SK-N-MC (cell line): ENCODE measurements around the gene WIZ.
A peak's percentile ranks its signal among the peaks of the same experiment; 100 is the strongest.

Experiments
- DNase-seq: peaks from one replicate; pipeline ENCODE4 v3.0.0-alpha.2; 2011; ENCODE audit warnings: low read depth, low spot score
- H3K27ac ChIP-seq: fragments of 200-600 bp; sonication (generic); 2 replicates; pipeline ENCODE4 v1.5.1; 2016; ENCODE audit warnings: mixed run types
- H3K36me3 ChIP-seq: fragments of 200-600 bp; sonication (generic); 2 replicates; pipeline ENCODE4 v1.6.1; 2017; ENCODE audit warnings: antibody characterized with exemption, low read length, mixed read lengths; ENCODE audit not compliant: insufficient read depth
- H3K4me3 ChIP-seq: fragments of 200-600 bp; sonication (generic); 2 replicates; pipeline ENCODE4 v1.5.1; 2016
- H3K9ac ChIP-seq: fragments of 200-600 bp; sonication (generic); 2 replicates; pipeline ENCODE4 v1.8.0; 2017; ENCODE audit warnings: mixed run types, mixed read lengths; ENCODE audit not compliant: insufficient read length
- H3K9me3 ChIP-seq: fragments of 200-600 bp; sonication (generic); 2 replicates; pipeline ENCODE4 v1.6.1; 2017; ENCODE audit warnings: low read depth, mild to moderate bottlenecking, antibody characterized with exemption, low read length, moderate library complexity, mixed read lengths
- EZH2 ChIP-seq: fragments of 200-600 bp; sonication (generic); IDR thresholded peaks from one replicate; pipeline ENCODE4 v1.6.1; 2017; ENCODE audit warnings: antibody characterized with exemption
- FOXP2 ChIP-seq: optimal IDR thresholded peaks from 2 replicates; pipeline ENCODE3; 2011; ENCODE audit warnings: mild to moderate bottlenecking, moderate library complexity; ENCODE audit not compliant: insufficient read depth; ENCODE audit errors: extremely low read length, control extremely low read depth
- POLR2AphosphoS5 ChIP-seq: IDR thresholded peaks from 2 replicates; pipeline ENCODE4 v1.6.1; 2012; ENCODE audit warnings: mild to moderate bottlenecking, low read depth, low read length, borderline replicate concordance

The WIZ gene

DNA sequence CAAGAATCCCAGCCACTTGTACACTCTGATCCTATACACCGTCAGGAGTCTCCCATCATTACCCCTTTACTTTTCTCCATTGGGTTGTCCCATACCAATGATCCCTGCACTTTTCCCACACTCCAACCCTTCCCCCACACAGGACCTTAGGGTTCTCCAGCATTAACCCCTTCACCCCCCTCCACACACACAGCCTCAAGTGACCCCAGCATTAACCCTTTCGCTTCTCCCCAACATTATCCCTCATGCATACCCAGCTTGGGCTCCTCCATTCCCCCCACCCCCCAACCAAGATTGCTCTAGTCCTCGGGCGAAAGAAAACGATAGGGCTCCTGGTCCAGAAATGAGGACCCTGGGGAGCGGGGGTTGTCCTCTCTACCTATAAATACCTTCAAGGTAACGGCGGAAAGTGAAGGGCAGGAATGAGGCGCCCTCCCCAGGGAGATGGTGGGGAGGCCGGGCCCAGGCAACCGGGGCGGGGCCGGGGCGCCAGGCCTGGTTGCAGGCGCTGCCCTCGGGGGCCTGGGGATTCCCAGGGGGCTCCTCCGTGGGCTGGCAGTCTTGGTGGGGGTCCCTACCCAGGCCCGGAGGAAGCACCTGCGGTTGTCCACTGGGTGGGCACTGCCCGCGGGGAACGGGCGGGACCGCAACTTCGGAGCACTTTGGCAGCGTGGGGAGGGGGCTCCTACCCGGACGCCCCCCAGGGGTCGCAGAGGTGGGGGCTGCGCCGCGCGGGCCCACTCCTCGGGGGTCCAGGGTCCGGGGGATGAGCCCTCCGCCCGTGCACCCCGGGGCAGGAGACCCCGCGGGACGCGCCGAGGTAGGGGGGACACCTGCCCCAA, 757 bp downstream of the WIZ start:
- Histone ChIP-seq H3K9me3 (no peaks in the 10 kb centered on the region), H3K4me3 (peak overlapping the region; percentile 75), H3K9ac (peak overlapping the region; percentile 32), H3K27ac (no peak overlapping the region), H3K36me3 (no peaks in the 10 kb centered on the region)
- no peak for DNase-seq
- no peak for TF ChIP-seq POLR2AphosphoS5
- TF ChIP-seq EZH2 = no peak
- no peak for TF ChIP-seq FOXP2

DNA sequence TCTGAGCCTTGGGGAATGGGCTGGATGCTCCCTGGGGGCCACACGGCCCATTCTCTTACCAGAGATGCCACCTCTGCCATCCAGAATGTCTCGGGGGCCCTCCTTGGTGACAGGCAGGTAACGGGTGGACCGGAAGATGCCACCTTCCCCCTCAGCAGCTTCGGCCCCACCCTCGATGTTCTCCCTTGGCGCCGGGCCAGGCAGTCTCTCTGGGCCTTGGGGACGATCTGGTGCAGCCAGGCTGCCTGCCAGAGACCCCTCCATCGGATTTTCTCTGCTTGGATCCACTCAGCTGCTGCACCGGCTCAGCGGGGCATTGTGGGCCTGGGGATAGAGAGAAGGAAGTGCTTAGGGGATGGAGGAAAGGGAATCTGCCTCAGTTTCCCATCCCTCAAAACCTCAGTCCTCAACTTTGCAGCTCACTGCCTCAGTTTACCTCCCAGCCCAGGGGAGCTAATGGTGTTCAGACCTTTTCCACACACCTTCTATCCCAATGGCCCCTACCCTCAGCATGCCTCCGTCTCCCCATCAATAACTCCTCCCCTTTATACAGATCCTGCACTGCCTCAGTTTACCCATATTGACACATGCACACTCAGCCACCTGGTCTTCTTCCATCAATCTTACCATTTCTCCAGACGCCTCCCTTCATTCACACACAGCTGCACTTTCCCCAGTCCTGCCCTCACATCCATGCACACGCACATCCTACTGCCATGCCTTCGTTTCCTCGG, 1.5 kb downstream of the WIZ start:
- DNase-seq = no peak
- H3K4me3 ChIP-seq = no peak overlapping the region

DNA sequence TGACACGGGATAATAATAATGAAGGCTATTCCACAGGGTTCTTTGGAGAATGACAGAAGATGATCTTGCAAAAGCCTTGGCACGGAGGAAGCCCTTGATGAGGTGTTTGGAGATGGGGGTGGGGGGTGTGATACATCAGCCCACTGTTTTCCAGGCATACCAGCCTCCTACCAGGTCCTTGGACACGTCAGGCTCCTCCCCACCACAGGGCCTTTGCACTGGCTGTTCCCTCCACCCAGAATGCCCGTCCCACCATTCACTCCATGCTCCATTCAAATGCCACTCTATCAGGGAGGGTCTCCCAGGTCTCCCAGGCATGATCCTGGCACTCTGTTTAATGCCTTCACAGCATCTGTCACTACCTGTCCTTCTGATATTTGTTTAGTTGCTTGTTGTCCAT, 2.7 kb downstream of the WIZ start:
- TF ChIP-seq POLR2AphosphoS5 = no peak
- TF ChIP-seq FOXP2 = no peak
- Histone ChIP-seq H3K9me3 (no peaks in the 10 kb centered on the region), H3K36me3 (no peaks in the 10 kb centered on the region), H3K27ac (no peak overlapping the region), H3K9ac (no peak overlapping the region), H3K4me3 (no peak overlapping the region)
- DNase-seq = no peak

More for the DNA sequence above, 1.5 kb downstream of the WIZ start:
- Histone ChIP-seq H3K9me3 (no peaks in the 10 kb centered on the region), H3K36me3 (no peaks in the 10 kb centered on the region), H3K27ac (no peak overlapping the region), H3K9ac (no peak overlapping the region)
- TF ChIP-seq FOXP2 = no peak
- TF ChIP-seq POLR2AphosphoS5 = no peak
- no peak for TF ChIP-seq EZH2

DNA sequence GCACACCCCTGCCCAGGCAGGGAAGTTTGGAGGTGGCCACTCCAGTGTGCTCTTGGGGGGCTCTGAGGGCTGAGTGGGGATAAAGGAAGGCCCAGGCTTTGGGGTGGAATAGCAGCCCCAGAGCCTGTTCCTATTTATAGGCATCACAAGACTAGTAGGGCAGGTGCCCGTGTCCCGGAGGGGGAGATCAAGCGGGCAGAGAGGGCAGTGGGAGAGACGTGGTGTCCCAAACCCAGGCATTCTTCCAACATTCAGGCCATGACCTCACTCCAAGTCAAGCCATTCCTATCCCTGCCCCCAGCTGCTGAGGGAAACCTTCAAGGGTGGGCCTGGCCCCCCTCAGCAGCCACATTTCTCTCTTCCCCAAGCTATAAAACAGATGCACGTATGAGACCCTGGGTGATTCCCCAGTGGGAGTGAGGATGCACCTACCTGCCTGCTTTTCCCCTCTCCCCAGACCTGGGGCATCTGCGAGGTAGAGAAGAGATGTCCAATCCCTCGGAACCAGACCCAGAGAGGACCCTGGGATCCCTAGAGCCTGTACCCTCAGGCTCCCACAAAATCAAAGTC, 3.9 kb downstream of the WIZ start:
- TF ChIP-seq FOXP2 (no peak), EZH2 (no peak), POLR2AphosphoS5 (no peak)
- no peaks in the 10 kb centered on the region for H3K36me3 ChIP-seq
- no peak overlapping the region for H3K27ac ChIP-seq
- no peak for DNase-seq
- no peak overlapping the region for H3K9ac ChIP-seq
- H3K9me3 ChIP-seq = no peaks in the 10 kb centered on the region
- no peak overlapping the region for H3K4me3 ChIP-seq

DNA sequence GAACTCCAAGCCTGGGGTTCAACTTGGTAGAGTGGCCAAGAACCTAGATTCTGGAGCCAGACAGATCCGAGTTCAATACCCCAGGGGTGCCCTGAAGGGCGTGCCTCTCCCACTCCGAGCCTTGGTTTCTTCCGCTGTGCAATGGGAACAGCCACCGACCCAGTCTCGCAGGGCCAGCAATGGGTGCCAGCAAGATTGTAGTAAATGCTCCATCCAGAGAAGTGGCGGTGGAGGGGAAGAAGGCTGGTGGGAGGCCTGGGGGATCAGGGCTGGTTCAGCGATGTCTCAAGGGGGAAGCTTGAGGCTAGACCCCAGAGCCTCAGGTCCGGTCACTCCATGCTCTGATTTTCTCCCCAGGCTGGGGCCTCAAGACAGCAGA, 4.5 kb downstream of the WIZ start:
- H3K4me3 ChIP-seq = no peak overlapping the region
- no peak for TF ChIP-seq POLR2AphosphoS5
- no peak for TF ChIP-seq FOXP2
- no peak for TF ChIP-seq EZH2
- no peaks in the 10 kb centered on the region for H3K9me3 ChIP-seq
- H3K27ac ChIP-seq = no peak overlapping the region
- no peaks in the 10 kb centered on the region for H3K36me3 ChIP-seq
- DNase-seq = no peak
- no peak overlapping the region for H3K9ac ChIP-seq

DNA sequence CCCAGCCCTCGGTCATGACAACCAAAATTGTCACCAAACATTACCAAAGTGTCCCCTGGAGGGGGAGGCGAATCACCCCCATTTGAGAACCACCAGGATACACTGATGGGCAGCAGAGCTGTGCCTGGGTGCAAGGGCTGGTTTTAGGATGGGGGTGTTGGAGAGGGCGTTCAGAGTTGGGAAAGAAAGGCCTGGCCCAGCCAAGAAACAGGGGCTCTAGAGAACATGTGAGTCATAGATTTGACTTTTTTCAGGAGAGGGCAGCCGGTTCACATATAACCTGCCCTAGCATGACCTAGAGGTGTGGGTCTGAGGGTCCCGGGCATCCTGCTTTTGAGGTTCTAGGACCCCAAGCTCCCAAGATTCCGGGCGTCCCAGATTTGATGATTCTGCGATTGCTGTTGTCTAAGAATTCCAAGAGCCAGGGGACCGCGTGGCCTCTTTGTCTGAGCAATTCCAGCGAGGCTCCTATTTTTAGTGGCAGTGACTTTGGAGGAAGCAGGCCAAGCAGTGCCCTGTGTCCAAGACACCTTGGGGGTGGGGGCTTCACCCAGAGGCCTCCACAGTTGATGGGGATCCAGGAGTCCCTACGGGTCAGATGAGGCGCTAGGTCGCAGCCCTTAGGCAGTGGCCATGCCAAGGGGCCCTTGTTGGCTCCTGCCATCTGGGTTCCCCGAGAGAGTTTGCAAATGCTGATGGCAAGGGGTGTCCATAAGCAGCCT, 5.1 kb downstream of the WIZ start:
- no peaks in the 10 kb centered on the region for H3K9me3 ChIP-seq
- H3K9ac ChIP-seq = no peak overlapping the region
- H3K4me3 ChIP-seq = no peak overlapping the region
- H3K36me3 ChIP-seq = no peaks in the 10 kb centered on the region
- TF ChIP-seq FOXP2 = no peak
- TF ChIP-seq POLR2AphosphoS5 = no peak
- no peak for TF ChIP-seq EZH2
- no peak for DNase-seq
- H3K27ac ChIP-seq = no peak overlapping the region

DNA sequence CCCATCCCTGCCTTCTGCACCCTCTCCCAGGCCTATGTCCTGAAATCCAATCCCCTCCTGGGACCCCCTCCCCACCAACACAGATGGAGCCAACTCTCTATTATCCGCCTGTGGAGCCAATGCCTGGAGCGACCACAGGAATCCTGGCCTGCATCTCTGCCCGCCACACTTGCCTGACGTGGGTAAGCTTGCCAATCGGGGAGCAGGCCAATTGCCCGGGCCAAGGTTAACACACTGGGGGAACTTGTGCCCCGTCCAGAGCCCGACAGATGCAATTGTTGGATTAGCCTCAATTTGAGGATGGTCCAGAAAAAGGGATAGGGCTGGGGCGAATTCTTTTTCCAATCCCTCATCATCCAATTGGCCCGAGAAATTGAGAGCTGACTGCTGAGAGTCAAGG, 5.9 kb downstream of the WIZ start:
- H3K4me3 ChIP-seq = no peak overlapping the region
- no peaks in the 10 kb centered on the region for H3K9me3 ChIP-seq
- no peaks in the 10 kb centered on the region for H3K36me3 ChIP-seq
- no peak overlapping the region for H3K9ac ChIP-seq
- DNase-seq = no peak
- H3K27ac ChIP-seq = no peak overlapping the region
- TF ChIP-seq POLR2AphosphoS5 (no peak), EZH2 (no peak), FOXP2 (no peak)

DNA sequence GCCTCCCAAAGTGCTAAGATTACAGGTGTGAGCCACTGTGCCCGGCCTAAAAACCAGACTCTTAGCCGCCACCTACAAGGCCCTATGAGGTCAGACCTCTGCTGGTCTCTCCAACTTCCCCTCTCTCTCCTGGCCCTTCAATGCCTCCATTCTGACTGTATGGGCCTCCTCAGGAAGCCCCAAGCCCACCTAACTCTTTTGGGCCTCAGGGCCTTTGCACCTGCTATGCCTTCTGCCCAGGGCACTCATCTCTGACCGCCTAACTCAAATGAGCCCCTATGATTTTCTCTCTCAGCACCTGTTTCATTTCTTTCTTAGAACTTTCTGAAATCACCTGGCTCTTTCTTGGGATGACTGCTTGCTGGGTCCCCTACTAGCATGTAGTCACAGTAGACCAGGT, 6.4 kb downstream of the WIZ start:
- no peak for DNase-seq
- TF ChIP-seq FOXP2 (no peak), POLR2AphosphoS5 (no peak), EZH2 (no peak)

More for the DNA sequence above, 6.4 kb downstream of the WIZ start:
- Histone ChIP-seq H3K4me3 (no peak overlapping the region), H3K27ac (no peak overlapping the region), H3K36me3 (no peaks in the 10 kb centered on the region), H3K9ac (no peak overlapping the region), H3K9me3 (no peaks in the 10 kb centered on the region)
